ENCODE data around the gene COQ9. TPM values are rescaled to one million over a fixed set of nuclear protein-coding genes. Genes with fewer than 3 reads are reported as not detected.
"Not testable (repeated sequence)": the region's sequence is repeated elsewhere in the genome, so short reads cannot be mapped to it uniquely, and the experiment has no call there.

COQ9 gene
- total RNA-seq, 1 donor from 2014 or later = 56.7 TPM

DNA sequence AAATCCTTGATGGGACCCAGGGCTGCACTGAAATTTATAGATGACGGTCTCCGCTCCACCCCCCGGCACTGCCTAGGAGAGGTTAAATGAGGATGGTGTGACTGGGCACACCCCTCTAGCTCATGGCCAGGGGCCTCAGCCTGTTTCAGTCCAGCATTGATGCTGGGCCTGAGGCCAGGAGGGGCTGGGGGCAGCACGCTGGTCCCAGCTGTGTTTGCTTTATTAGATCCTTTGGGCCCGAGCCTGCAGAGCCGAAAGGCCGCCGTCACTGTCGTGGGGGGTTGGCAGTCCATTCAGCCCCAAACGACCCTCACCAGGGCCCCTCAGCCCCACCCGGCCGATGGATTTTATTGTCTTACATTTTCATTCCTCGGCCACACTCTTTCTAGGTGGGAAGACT, 49.8 kb downstream of the COQ9 start:
- Mint-ChIP-seq H3K36me3 (ENCODE audit: low read depth) (no peaks in the 10 kb centered on the region), H3K4me1 (peaks cover 11% of the 10 kb centered on the region), H3K27ac (no peak overlapping the region), H3K9me3 (no peaks in the 10 kb centered on the region), H3K4me3 (no peak overlapping the region), H3K27me3 (peaks cover 11% of the 10 kb centered on the region)
- DNase-seq = no peak
- intact Hi-C loops (cut with micrococcal nuclease) = no loop called here

DNA sequence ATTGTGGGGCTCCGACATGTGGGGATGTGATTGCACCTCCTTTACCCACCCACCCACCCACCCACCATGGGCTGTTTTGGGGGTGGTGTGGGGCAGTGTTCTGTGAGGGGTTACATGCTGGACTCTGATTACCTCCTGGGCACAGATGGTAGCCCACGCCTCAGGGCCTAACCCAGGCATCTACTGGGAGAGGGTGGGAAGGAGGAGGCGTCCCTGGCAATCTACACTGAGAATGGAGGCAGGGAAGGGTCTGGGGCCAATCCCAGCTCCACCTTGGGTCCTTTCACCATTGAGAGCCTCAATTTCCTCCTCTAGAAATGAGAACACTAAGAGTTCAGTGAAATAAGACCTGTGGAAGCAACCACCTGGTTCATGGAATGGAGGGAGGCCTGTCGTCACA, 50.8 kb downstream of the COQ9 start:
- intact Hi-C loops (cut with micrococcal nuclease) = no loop called here
- Mint-ChIP-seq H3K27me3 (peaks cover 7% of the 10 kb centered on the region), H3K27ac (no peak overlapping the region), H3K4me1 (peaks cover 11% of the 10 kb centered on the region), H3K9me3 (no peaks in the 10 kb centered on the region), H3K4me3 (no peak overlapping the region), H3K36me3 (ENCODE audit: low read depth) (no peaks in the 10 kb centered on the region)
- DNase-seq = no peak

DNA sequence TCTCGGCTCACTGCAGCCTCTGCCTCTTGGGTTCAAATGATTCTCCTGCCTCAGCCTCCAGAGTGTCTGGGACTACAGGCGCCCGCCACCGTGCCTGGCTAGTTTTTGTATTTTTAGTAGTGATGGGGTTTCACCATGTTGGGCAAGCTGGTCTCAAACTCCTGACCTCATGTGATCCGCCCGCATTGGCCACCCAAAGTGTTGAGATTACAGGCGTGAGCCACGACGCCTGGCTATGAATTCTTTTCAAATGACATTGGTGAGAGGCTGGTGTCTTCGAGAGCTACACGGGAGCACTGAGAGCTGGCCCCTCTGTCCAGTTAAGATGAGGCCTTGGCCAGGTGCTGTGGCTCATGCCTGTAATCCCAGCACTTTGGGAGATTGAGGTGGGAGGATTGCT, 52.7 kb downstream of the COQ9 start:
- H3K27me3 Mint-ChIP-seq; H3K36me3 Mint-ChIP-seq (ENCODE audit: low read depth); DNase-seq; H3K27ac Mint-ChIP-seq; H3K4me3 Mint-ChIP-seq; H3K9me3 Mint-ChIP-seq; intact Hi-C loops (cut with micrococcal nuclease): not testable (repeated sequence)
- H3K4me1 Mint-ChIP-seq = peaks cover 11% of the 10 kb centered on the region

DNA sequence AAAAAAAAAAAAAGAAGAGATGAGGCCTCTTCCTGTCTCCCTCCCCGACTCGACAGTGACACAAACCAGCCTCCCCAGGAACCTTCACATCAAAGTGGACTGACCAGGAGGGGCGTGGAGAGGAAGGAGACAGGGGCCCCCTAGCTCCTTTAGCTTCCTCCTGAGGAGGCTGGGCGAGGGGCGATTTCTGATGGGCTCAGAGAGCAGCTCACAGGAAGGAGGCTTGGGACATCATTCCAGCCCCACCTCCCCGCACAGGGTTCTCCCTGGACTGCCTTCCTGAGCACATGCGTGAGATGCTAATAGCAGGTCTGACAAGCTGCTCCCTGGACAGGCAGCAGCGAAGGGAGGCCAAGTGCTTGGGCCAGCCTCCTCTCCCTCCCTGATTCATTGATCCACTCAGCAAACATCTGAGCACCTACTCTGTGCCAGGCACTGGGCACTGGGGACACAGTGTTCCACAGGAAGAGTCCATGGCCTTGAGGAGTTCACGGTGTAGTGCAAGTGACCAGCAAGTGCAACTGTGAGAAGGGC, 53.4 kb downstream of the COQ9 start:
- Mint-ChIP-seq H3K4me3 (no peak overlapping the region), H3K27ac (no peak overlapping the region), H3K4me1 (peaks cover 11% of the 10 kb centered on the region), H3K27me3 (no peaks in the 10 kb centered on the region), H3K36me3 (ENCODE audit: low read depth) (no peaks in the 10 kb centered on the region), H3K9me3 (no peaks in the 10 kb centered on the region)
- intact Hi-C loops (cut with micrococcal nuclease) = no loop called here
- peak; percentile 73 for DNase-seq

DNA sequence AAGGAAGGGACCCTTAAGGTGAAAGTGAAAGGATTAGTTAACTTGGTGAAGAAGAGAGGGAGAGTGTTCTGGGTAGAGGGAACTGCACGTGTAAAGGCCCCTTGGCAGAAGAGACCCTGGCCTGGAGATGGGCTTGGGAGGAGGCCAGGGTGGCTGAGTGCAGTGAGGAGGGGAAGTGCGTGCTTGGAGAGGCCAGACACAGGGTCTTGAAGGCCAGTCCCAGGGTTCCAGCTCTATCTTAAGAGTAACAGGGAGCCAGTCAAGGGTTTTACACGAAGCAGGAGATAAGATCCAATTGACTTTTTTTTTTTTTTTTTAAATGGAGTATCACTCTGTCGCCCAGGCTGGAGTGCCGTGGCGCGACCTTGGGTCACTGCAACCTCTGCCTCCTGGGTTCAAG, 54.2 kb downstream of the COQ9 start:
- DNase-seq = no peak
- Mint-ChIP-seq H3K4me3 (no peak overlapping the region), H3K27me3 (peaks cover 1% of the 10 kb centered on the region), H3K27ac (no peak overlapping the region), H3K4me1 (peaks cover 11% of the 10 kb centered on the region), H3K36me3 (ENCODE audit: low read depth) (no peaks in the 10 kb centered on the region), H3K9me3 (no peaks in the 10 kb centered on the region)
- intact Hi-C loops (cut with micrococcal nuclease) = no loop called here

DNA sequence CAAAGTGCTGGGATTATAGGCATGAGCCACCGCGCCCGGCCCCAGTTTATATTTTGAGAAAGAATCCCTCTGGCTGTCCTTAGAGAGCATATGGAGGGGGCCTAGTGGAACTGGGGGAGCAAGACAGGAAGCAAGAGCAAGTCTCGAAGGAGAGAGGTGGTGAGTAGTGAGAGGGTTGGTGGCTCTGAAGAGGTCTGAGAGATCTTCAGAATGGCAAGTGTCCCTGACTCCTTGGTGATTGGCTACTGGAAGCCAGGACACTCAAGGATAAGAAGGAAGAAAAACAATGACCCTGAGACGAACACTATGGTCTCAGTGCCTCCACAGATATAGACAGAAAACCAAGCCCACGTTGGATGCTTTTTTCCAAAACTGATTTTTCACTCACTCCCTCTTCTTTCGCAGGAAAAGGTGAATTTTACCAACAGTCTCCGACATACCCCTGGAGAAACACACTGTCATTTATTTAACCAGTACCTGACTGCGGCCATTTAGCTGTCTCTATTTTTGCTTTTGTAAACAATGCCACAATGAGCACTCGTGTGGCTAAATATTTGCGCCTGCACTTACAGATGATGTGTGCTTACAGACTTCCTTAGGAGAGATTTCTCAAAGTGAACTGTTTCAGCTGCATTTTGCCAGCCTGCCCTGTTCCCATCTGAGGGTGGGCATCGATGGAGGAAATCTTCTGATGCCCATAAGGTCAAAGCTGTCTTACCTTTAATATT, 54.9 kb downstream of the COQ9 start:
- Mint-ChIP-seq H3K27me3 (peaks cover 2% of the 10 kb centered on the region), H3K9me3 (no peaks in the 10 kb centered on the region), H3K27ac (no peak overlapping the region), H3K36me3 (ENCODE audit: low read depth) (no peaks in the 10 kb centered on the region), H3K4me3 (no peak overlapping the region), H3K4me1 (peaks cover 11% of the 10 kb centered on the region)
- intact Hi-C loops (cut with micrococcal nuclease) = no loop called here
- DNase-seq = no peak

DNA sequence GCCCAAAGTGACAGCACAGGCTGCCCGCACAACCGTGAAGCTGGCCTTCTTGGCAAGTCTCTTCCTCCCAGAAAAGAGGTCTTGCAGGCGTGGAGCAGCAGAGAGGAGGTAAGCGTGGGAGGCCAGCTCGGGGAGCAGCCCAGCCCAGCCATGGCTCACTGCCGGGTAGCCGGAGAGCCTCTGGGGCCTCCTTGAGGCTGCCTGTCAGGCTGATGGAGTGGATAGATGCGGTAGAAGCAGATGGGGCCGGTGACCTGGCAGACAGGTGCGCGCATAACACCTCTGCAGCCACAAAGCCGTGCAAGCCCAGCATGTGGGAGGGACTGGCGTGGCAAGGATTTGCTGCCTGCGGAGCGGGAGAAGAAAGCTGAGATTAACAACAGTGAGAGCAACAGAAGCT, 56.1 kb downstream of the COQ9 start:
- peaks cover 2% of the 10 kb centered on the region for H3K27me3 Mint-ChIP-seq
- H3K36me3 Mint-ChIP-seq (ENCODE audit: low read depth) = no peaks in the 10 kb centered on the region
- no peak for DNase-seq
- intact Hi-C loops (cut with micrococcal nuclease) = no loop called here
- no peak overlapping the region for H3K27ac Mint-ChIP-seq
- no peak overlapping the region for H3K4me3 Mint-ChIP-seq
- H3K4me1 Mint-ChIP-seq = peaks cover 11% of the 10 kb centered on the region
- H3K9me3 Mint-ChIP-seq = no peaks in the 10 kb centered on the region

DNA sequence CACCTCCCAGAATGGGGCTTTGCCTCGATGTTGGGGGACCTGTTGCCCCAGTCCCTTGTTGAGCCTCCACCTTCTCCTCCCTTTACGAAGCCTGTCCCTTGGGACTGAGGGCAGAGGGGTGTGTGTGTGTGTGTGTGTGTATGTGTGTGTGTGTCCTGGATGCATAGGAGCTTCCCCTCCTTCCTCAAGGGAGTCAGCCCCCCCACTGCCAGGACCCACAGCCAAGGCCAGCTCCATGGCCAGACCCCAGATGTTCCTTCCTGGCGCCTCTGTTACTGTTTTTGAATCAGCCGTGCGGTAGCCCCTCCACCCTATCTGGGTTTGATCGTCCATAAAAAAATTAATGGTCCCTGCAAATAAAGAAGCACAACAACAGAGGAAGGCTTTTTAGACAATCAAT, 56.7 kb downstream of the COQ9 start:
- H3K36me3 Mint-ChIP-seq (ENCODE audit: low read depth) = no peaks in the 10 kb centered on the region
- H3K4me3 Mint-ChIP-seq = no peak overlapping the region
- H3K4me1 Mint-ChIP-seq = peaks cover 11% of the 10 kb centered on the region
- peaks cover 2% of the 10 kb centered on the region for H3K27me3 Mint-ChIP-seq
- H3K9me3 Mint-ChIP-seq = no peaks in the 10 kb centered on the region
- no peak for DNase-seq
- intact Hi-C loops (cut with micrococcal nuclease) = no loop called here
- H3K27ac Mint-ChIP-seq = no peak overlapping the region

DNA sequence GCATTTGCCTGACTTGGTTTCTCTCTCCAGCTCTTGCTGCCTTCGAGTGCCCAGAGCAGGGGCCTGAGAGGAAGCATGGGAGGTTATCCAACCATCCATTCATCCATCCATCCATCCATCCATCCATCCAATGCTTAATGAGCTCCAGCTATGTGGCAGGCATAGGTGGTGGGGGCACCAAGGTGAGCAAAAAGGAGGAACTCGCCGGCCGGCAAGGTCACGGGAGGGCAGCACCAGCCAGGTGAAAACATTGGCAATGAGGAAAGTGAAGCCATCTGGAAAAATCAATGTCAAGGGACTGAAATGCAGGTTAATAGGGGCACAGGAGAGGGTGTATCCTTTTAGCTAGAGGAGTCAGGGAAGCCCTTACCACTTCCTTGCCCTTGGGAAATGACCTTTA, 57.2 kb downstream of the COQ9 start:
- H3K27me3 Mint-ChIP-seq = peaks cover 2% of the 10 kb centered on the region
- intact Hi-C loops (cut with micrococcal nuclease) = no loop called here
- H3K4me1 Mint-ChIP-seq = peaks cover 11% of the 10 kb centered on the region
- no peak overlapping the region for H3K27ac Mint-ChIP-seq
- no peaks in the 10 kb centered on the region for H3K9me3 Mint-ChIP-seq
- no peak for DNase-seq
- no peak overlapping the region for H3K4me3 Mint-ChIP-seq
- no peaks in the 10 kb centered on the region for H3K36me3 Mint-ChIP-seq (ENCODE audit: low read depth)

DNA sequence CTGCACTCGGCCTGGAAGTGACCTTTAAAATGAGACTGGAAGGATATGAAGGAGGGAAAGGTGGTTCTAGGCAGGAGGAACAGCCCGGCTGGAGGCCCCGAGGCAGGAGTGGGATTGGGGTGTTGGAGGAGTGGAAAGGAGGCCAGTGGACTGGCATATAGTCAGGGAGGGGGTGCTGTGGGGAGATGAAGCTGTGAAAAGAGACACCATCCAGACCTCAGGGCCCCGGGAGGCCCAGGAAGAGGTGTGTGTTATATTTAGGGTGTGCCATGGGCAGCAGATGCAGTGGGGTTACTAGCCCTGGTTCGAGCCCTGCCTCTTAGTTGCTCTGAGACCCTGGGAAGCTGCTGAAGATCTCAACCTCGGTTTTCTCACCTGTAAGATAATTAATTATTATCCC, 57.9 kb downstream of the COQ9 start:
- Mint-ChIP-seq H3K27me3 (peaks cover 2% of the 10 kb centered on the region), H3K27ac (no peak overlapping the region), H3K36me3 (ENCODE audit: low read depth) (no peaks in the 10 kb centered on the region), H3K4me1 (peaks cover 11% of the 10 kb centered on the region), H3K9me3 (no peaks in the 10 kb centered on the region), H3K4me3 (no peak overlapping the region)
- DNase-seq = no peak
- intact Hi-C loops (cut with micrococcal nuclease) = no loop called here

DNA sequence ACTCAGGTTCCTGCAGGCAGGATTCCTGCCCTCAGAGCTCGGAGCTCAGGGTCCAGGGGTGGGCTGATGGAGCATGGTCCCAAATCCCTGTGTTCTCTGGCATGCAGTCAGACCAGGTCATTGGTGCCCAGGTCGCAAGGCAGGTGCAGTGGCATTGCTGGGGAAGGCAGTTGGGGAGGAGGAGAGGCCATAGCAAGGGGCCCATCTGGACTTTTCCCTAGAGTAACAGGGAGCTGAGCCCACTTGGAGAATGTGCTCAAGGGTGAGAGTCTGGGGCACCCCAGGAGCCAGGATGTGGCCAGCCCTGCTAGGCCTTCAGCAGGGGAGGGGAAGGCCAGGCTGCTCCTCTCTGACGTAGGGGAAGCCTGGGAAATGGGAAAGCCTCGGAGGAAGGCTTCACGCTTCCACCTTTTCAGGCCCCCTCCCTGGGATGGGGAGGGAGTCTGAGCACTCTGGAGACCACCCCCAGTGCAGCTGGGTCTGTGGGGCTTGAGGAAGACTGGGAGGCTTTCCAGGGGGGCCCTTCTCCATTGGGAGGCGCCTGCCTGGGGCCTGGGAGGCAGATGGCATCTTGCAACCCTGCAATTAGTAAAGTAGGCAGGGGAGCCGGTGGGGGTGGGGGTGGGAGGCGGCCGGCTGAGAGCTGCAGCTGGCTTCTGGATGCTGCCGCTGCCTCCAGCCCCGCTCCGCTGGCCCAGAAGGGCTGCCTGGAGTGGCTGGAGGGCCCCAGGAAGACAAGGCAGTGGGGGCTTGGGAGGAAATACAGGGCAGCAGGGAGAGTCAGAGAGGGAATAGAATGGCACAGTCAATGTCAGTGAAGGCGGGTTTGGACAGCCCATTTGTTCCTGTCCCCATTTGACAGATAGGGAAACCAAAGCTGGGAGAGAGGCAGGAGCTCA, 60.1 kb downstream of the COQ9 start:
- Mint-ChIP-seq H3K27ac (no peak overlapping the region), H3K36me3 (ENCODE audit: low read depth) (peaks cover 2% of the 10 kb centered on the region), H3K4me3 (no peak overlapping the region), H3K4me1 (no peaks in the 10 kb centered on the region), H3K27me3 (peaks cover 2% of the 10 kb centered on the region), H3K9me3 (no peaks in the 10 kb centered on the region)
- DNase-seq = no peak
- intact Hi-C loops (cut with micrococcal nuclease) = no loop called here

DNA sequence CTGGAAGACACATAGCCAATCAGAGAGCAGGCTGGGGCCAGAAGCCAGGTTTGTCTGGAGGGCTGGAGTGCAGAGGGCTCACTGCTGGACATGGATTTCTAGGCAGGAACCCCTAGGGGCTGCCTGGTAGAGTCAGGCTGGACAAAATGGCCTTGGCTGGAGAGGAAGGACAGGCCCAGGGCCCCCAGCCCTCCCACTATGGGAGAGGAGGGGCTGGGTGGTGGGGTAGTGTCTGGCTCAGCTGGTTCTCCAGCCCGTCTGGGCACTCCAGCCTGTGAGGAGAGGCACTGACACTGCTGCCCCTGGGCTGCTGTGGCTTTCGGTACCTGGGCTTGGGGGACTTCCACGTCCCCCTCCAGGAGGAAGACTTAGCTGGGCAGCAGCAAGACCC, 60.8 kb downstream of the COQ9 start:
- no peaks in the 10 kb centered on the region for H3K9me3 Mint-ChIP-seq

DNA sequence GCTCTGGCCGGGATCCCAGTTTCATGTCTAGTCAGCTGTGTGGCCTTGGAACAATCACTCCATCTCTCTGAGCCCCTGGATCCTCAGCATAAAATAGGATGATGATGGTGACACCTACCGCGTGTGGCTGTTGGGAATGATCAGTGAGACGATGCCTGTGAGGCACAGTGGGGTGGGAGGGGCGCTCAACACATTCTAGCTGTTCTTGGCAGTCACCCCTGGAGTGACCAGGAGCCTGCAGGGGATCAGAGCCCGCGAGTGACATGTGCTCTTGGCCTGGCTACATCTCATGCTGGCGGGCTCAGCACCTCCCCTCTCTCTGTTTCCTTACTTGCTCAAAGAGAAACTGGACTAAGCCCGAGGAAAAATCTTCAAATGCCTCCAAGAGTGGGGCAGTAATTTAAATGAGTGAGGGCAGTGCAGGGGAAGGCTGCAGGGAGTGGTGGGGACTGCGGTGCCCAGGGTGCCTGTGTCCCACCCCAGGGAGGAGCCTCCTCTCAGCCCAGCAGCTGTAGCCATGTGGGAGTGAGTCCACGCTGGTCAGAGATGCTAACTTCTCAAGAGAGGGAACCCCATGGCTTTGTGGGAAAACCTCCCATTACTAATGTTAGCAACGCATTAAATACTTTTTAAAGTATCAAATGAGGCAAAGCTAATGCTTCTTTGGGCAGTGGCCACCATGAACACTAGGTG, 62.1 kb downstream of the COQ9 start:
- DNase-seq = no peak
- no peak overlapping the region for H3K4me3 Mint-ChIP-seq
- H3K9me3 Mint-ChIP-seq = no peaks in the 10 kb centered on the region
- peaks cover 2% of the 10 kb centered on the region for H3K36me3 Mint-ChIP-seq (ENCODE audit: low read depth)
- no peaks in the 10 kb centered on the region for H3K4me1 Mint-ChIP-seq
- H3K27ac Mint-ChIP-seq = no peak overlapping the region
- H3K27me3 Mint-ChIP-seq = peaks cover 2% of the 10 kb centered on the region
- intact Hi-C loops (cut with micrococcal nuclease) = no loop called here

More for the DNA sequence above, 60.8 kb downstream of the COQ9 start:
- Mint-ChIP-seq H3K27ac (no peak overlapping the region), H3K4me3 (no peak overlapping the region), H3K36me3 (ENCODE audit: low read depth) (peaks cover 2% of the 10 kb centered on the region), H3K27me3 (peaks cover 2% of the 10 kb centered on the region), H3K4me1 (no peaks in the 10 kb centered on the region)
- intact Hi-C loops (cut with micrococcal nuclease) = no loop called here
- no peak for DNase-seq
